HepG2 (cell line): Measurements from ENCODE around the gene CA11. TPM values are rescaled to one million over a fixed set of nuclear protein-coding genes. Genes with fewer than 3 reads are reported as not detected.

ENCODE experiments used
- ATAC-seq: fragments of 200-7000 bp; cut with Tn5 transposase; 3 replicates; pipeline ENCODE4 v1.9.1; 2020; ENCODE audit warnings: mild to moderate bottlenecking, moderate library complexity
- BruUV-seq: library from RNA; stranded (reverse); fragments of 400-500 nt; replicated peaks from 2 replicates; lab custom pipeline; 2021; lab: Mats Ljungman, UMichigan
- CTCF ChIA-PET: fragments of 300-600 bp; formaldehyde crosslinking; extraction: SDS; loops from one replicate; lab custom pipeline; 2021; ENCODE audit warnings: low total read pairs, inconsistent platforms, low intra/inter-chr PET ratio; lab: Yijun Ruan, JAX
- POLR2A ChIA-PET: fragments of 350-600 bp; sonication (Branson Sonifier 250); formaldehyde crosslinking; loops from one replicate; lab custom pipeline; 2020; ENCODE audit warnings: antibody characterized with exemption, inconsistent platforms; lab: Yijun Ruan, JAX
- DNase-seq: peaks from one replicate; pipeline ENCODE4 v3.0.0-alpha.2; 2015; ENCODE audit warnings: low spot score
- FAIRE-seq: peaks from 3 replicates; lab custom pipeline; 2011; peaks lifted over from hg19 to GRCh38; lab: Jason Lieb, UNC
- H2AFZ ChIP-seq: one replicate; pipeline ENCODE4 v1.6.1; 2011; ENCODE audit warnings: low read length, inconsistent platforms
- H3K27ac ChIP-seq: fragments of 300-600 bp; 3 replicates; pipeline ENCODE4 v1.8.0; 2011; ENCODE audit warnings: mixed run types, mild to moderate bottlenecking, mixed read lengths, low read length, inconsistent platforms; ENCODE audit not compliant: insufficient read depth; ENCODE audit errors: extremely low read length
- H3K27me3 ChIP-seq, 2 experiments: fragments of 200-600 bp in 1 of 2; 2 replicates in 1 of 2; 3 replicates in 1 of 2; pipeline versions ENCODE4 v1.6.0 to v1.8.0; 2011; ENCODE audit warnings: low read length in 2 of 2, mild to moderate bottlenecking in 2 of 2, moderate library complexity in 2 of 2, inconsistent platforms in 1 of 2; ENCODE audit not compliant: insufficient read depth in 2 of 2, control insufficient read depth in 1 of 2
- H3K36me3 ChIP-seq, 2 experiments: fragments of 200-600 bp in 1 of 2; replicated peaks in 1 of 2; 2 replicates in 1 of 2; 3 replicates in 1 of 2; pipeline versions ENCODE4 v1.5.1 to v1.8.0; 2011; ENCODE audit warnings: low read length in 2 of 2, inconsistent platforms in 1 of 2; ENCODE audit not compliant: insufficient read depth in 2 of 2, control insufficient read depth in 1 of 2
- H3K4me1 ChIP-seq: 2 replicates; pipeline ENCODE4 v1.5.1; 2012; ENCODE audit warnings: low read length, inconsistent platforms; ENCODE audit not compliant: insufficient read depth
- H3K4me2 ChIP-seq: 2 replicates; pipeline ENCODE4 v1.6.0; 2011; ENCODE audit warnings: low read depth, low read length, inconsistent platforms
- H3K4me3 ChIP-seq, 3 experiments: fragments of 200-600 bp in 1 of 3; sonication (generic), shearing (Covaris generic) in 1 of 3; replicated peaks in 1 of 3; 2 replicates each; pipeline ENCODE4 v1.5.1; 2011 to 2016; ENCODE audit warnings: low read length in 3 of 3, inconsistent platforms in 2 of 3, low read depth in 2 of 3, mild to moderate bottlenecking in 2 of 3, control low read depth in 1 of 3, mixed read lengths in 1 of 3; ENCODE audit not compliant: insufficient read depth in 1 of 3
- H3K79me2 ChIP-seq: one replicate; pipeline ENCODE4 v1.6.1; 2011; ENCODE audit warnings: low read length, inconsistent platforms; ENCODE audit not compliant: insufficient read depth
- H3K9ac ChIP-seq: 2 replicates; pipeline ENCODE4 v1.6.0; 2011; ENCODE audit warnings: mild to moderate bottlenecking, low read depth, low read length, inconsistent platforms; ENCODE audit not compliant: insufficient read depth
- H3K9me3 ChIP-seq: 2 replicates; pipeline ENCODE4 v1.5.1; 2012; ENCODE audit warnings: mild to moderate bottlenecking, low read length
- H4K20me1 ChIP-seq: 2 replicates; pipeline ENCODE4 v1.6.0; 2011; ENCODE audit warnings: inconsistent platforms, mild to moderate bottlenecking, low read length, moderate library complexity; ENCODE audit not compliant: insufficient read depth
- CREM ChIP-seq, 2 experiments: sonication (generic) in 1 of 2; formaldehyde crosslinking in 1 of 2; IDR thresholded peaks; 2 replicates each; pipeline versions ENCODE4 v1.4.0 to v1.6.1; 2016 to 2020; ENCODE audit warnings: antibody characterized with exemption in 1 of 2, mild to moderate bottlenecking in 1 of 2, missing genetic modification reagents in 1 of 2
- IKZF1 ChIP-seq: fragments of 450-650 bp; IDR thresholded peaks from 2 replicates; pipeline ENCODE4 v1.7.1; 2016
- PRDM10 ChIP-seq: sonication (generic); formaldehyde crosslinking; IDR thresholded peaks from 2 replicates; pipeline ENCODE4 v1.4.0; 2020; ENCODE audit warnings: low read depth, missing genetic modification reagents
- THAP11 ChIP-seq: IDR thresholded peaks from 2 replicates; pipeline ENCODE4 v1.6.1; 2016; ENCODE audit warnings: missing biosample characterization, missing genetic modification reagents
- UBTF ChIP-seq: sonication (generic); formaldehyde crosslinking; IDR thresholded peaks from 2 replicates; pipeline ENCODE4 v1.4.0; 2020; ENCODE audit warnings: mild to moderate bottlenecking, missing genetic modification reagents
- ZFP62 ChIP-seq: sonication (generic); formaldehyde crosslinking; IDR thresholded peaks from 2 replicates; pipeline ENCODE4 v1.4.0; 2020; ENCODE audit warnings: missing genetic modification reagents
- ZMAT5 ChIP-seq: sonication (generic); formaldehyde crosslinking; IDR thresholded peaks from 2 replicates; pipeline ENCODE4 v1.5.0; 2020; ENCODE audit warnings: mild to moderate bottlenecking, low read depth, missing genetic modification reagents, borderline replicate concordance
- WGBS: methylation state at CpG from one replicate; pipeline ENCODE4 v1.1.6; 2017; ENCODE audit warnings: low lambda C conversion rate; 5-methylcytosine and 5-hydroxymethylcytosine counted together
- in situ Hi-C: cut with HindIII; loops from 2 replicates; pipeline ENCODE4 v1.10.0; 2017; ENCODE audit warnings: low pct_unique_long_range_greater_than_20kb; ENCODE audit not compliant: extremely low pct_ligation_motif_present
- intact Hi-C: fragments of 100-400 bp; cut with micrococcal nuclease; formaldehyde crosslinking; loops from one replicate; pipeline ENCODE4 v1.10.0; 2022; ENCODE audit not compliant: unreplicated experiment
- polyA plus RNA-seq, 8 experiments: library from polyadenylated mRNA; depleted of rRNA in 3 of 8; stranded (reverse) in 7 of 8; unstranded in 1 of 8; fragments of >200 nt; fragmentation: Illumina TruSeq in 4 of 8; extraction: Trizol in 4 of 8; gene quantifications; 2 replicates each; pipeline versions ENCODE4 v1.2.1 to v1.2.3, GENCODE V29; 2011 to 2016; ENCODE audit warnings: low read depth in 4 of 8, missing spikeins in 1 of 8, mixed read lengths in 1 of 8; ENCODE audit not compliant: insufficient read depth in 1 of 8
- total RNA-seq, 5 experiments: library from RNA; depleted of rRNA; stranded (reverse); fragments of >200 nt; fragmentation: Illumina TruSeq; extraction: Trizol; gene quantifications; 2 replicates each; pipeline ENCODE4 v1.2.3, GENCODE V29; 2016; ENCODE audit warnings: low read depth in 1 of 5

The CA11 gene
- total and polyA plus RNA-seq, 2 of the 13 experiments (the other 11 are each of a cell fraction or from before 2014, with no cell fraction given) = 0.41 to 0.58 TPM

GRCh38 chr19:48645620-48646000 is 377 bp downstream of the CA11 start:
- in situ Hi-C loops (loop anchor here (5.0 kb wide), 2 partner anchors 142 to 197 kb away; no protein-coding TSS in a partner anchor), intact Hi-C loops (no loop called here)
- Histone ChIP-seq H3K4me2 (peak overlapping the region; percentile 88), H3K9me3 (no peaks in the 10 kb centered on the region), H3K27ac (no peak overlapping the region), H3K36me3 (no peaks in the 10 kb centered on the region), H4K20me1 (no peaks in the 10 kb centered on the region), H3K9ac (no peak overlapping the region), H3K4me3 (peak overlapping the region; percentile 52 to 69 (median 59); a peak in 4 of 6 replicates), H2AFZ (peak overlapping the region; percentile 86), H3K27me3 (peaks cover 0 to 1% of the 10 kb centered on the region in 2 experiments; a peak in 2 of 5 replicates), H3K4me1 (peaks cover 14% of the 10 kb centered on the region), H3K79me2 (no peaks in the 10 kb centered on the region)
- no TSS peak for BruUV-seq
- DNase-seq (no peak), ATAC-seq (peak; percentile 20), FAIRE-seq (no peak)
- TF ChIP-seq UBTF (0 out of 2 replicates have a peak, but pooled peaks have one; percentile 7), IKZF1 (no peak)
- ChIA-PET CTCF (interaction anchor here (0.7 to 1.5 kb wide), 2 partner anchors 93 to 190 kb away, joined by 3 to 10 read pairs; no protein-coding TSS in a partner anchor), POLR2A (interaction anchor here (1.2 to 3.4 kb wide), 8 partner anchors 9 to 161 kb away, joined by 3 to 16 read pairs (median 4); partner anchors contain the start of genes DBP, RPL18 and SPHK2)
- WGBS = 5% methylated on average over 4 of the region's 6 CpGs

GRCh38 chr19:48644839-48645619 is 958 bp downstream of the CA11 start:
- CTCF ChIA-PET = no interaction called here
- Histone ChIP-seq H3K9me3 (no peaks in the 10 kb centered on the region), H3K36me3 (no peaks in the 10 kb centered on the region), H3K27me3 (peaks cover 0 to 1% of the 10 kb centered on the region in 2 experiments; a peak in 2 of 5 replicates), H4K20me1 (no peaks in the 10 kb centered on the region), H3K4me1 (peaks cover 16% of the 10 kb centered on the region), H3K9ac (no peak overlapping the region), H2AFZ (no peak overlapping the region), H3K4me2 (peak overlapping the region; percentile 88), H3K27ac (no peak overlapping the region), H3K79me2 (no peaks in the 10 kb centered on the region), H3K4me3 (peak overlapping the region; percentile 13 to 69 (median 59); a peak in 4 of 6 replicates)
- intact Hi-C loops (no loop called here), in situ Hi-C loops (loop anchor here (5.0 kb wide), 2 partner anchors 142 to 197 kb away; no protein-coding TSS in a partner anchor)
- DNase-seq (peak; percentile 53), ATAC-seq (peak; percentile 79), FAIRE-seq (peak; percentile 49)
- no TSS peak for BruUV-seq
- POLR2A ChIA-PET = interaction anchor here (0.5 to 3.4 kb wide), 9 partner anchors 8 to 162 kb away, joined by 3 to 16 read pairs (median 4); partner anchors contain the start of genes DBP, RPL18 and SPHK2
- 9% methylated on average over 9 of the region's 25 CpGs for WGBS
- TF ChIP-seq PRDM10 (CRISPR knock-in tag) (peak; percentile 61; the same call in 1 of the 2 replicates), THAP11 (CRISPR knock-in tag) (peak; percentile 100), ZMAT5 (no peak), ZFP62 (CRISPR knock-in tag) (0 out of 2 replicates have a peak, but pooled peaks have one; percentile 89), CREM (IDR thresholded peaks at IDR 0.05) (peak; percentile 85), CREM (CRISPR knock-in tag; IDR thresholded peaks at IDR 0.05) (no peak)
